HEK293 (cell line): Measurements from ENCODE around the gene FHAD1.

Experiments
- CTCF ChIA-PET: fragments of 350-600 bp; formaldehyde crosslinking; extraction: SDS; loops from one replicate; lab custom pipeline; 2021; ENCODE audit warnings: antibody characterized with exemption; lab: Yijun Ruan, JAX
- POLR2A ChIA-PET: fragments of 300-600 bp; formaldehyde crosslinking; extraction: SDS; loops from one replicate; lab custom pipeline; 2020; ENCODE audit warnings: antibody characterized with exemption, inconsistent platforms; lab: Yijun Ruan, JAX
- H3K27ac ChIP-seq: fragments of 200-500 bp; sonication (Bioruptor generic); 2 replicates; pipeline ENCODE4 v1.5.1; 2014; ENCODE audit warnings: low read depth, low read length, control low read depth, inconsistent platforms; ENCODE audit errors: extremely low read depth
- H3K36me3 ChIP-seq, 2 experiments: fragments of 200-500 bp in 1 of 2; sonication (Bioruptor generic) in 1 of 2; 1 replicate in 1 of 2; 2 replicates in 1 of 2; pipeline ENCODE4 v1.5.1; 2014 to 2017; ENCODE audit warnings: inconsistent platforms in 2 of 2, low read length in 2 of 2; ENCODE audit not compliant: control insufficient read depth in 2 of 2, insufficient read depth in 1 of 2
- H3K4me1 ChIP-seq: fragments of 200-500 bp; sonication (Bioruptor generic); 2 replicates; pipeline ENCODE4 v1.5.1; 2014; ENCODE audit warnings: mild to moderate bottlenecking, low read length, inconsistent platforms; ENCODE audit not compliant: control insufficient read depth, insufficient read depth
- H3K4me3 ChIP-seq: 2 replicates; pipeline ENCODE4 v1.5.1; 2011; ENCODE audit warnings: low read depth, mild to moderate bottlenecking, control low read depth, low read length, moderate library complexity
- H3K9me3 ChIP-seq: fragments of 200-500 bp; sonication (Bioruptor generic); 2 replicates; pipeline ENCODE4 v1.5.1; 2014; ENCODE audit warnings: low read depth, low read length, inconsistent platforms; ENCODE audit not compliant: control insufficient read depth, insufficient read depth
- BCL11A ChIP-seq: fragments of 450-650 bp; formaldehyde crosslinking; IDR thresholded peaks from 2 replicates; pipeline ENCODE4 v1.5.1; 2016; ENCODE audit warnings: low read depth, missing biosample characterization, missing genetic modification characterization
- CTCF ChIP-seq: fragments of 450-650 bp; formaldehyde crosslinking; IDR thresholded peaks from 2 replicates; pipeline ENCODE4 v1.5.1; 2016; ENCODE audit warnings: missing biosample characterization, missing genetic modification characterization
- GLIS2 ChIP-seq: fragments of 450-650 bp; formaldehyde crosslinking; IDR thresholded peaks from 2 replicates; pipeline ENCODE4 v1.5.1; 2016; ENCODE audit warnings: missing biosample characterization, missing genetic modification characterization
- KLF1 ChIP-seq: fragments of 450-650 bp; formaldehyde crosslinking; IDR thresholded peaks from 2 replicates; pipeline ENCODE4 v1.5.1; 2016; ENCODE audit warnings: missing biosample characterization, missing genetic modification characterization
- KLF9 ChIP-seq: fragments of 450-650 bp; formaldehyde crosslinking; IDR thresholded peaks from 2 replicates; pipeline ENCODE4 v1.5.1; 2016; ENCODE audit warnings: missing biosample characterization, missing genetic modification characterization, low read depth
- PRDM2 ChIP-seq: fragments of 450-650 bp; formaldehyde crosslinking; IDR thresholded peaks from 2 replicates; pipeline ENCODE4 v1.5.1; 2016; ENCODE audit warnings: missing biosample characterization, missing genetic modification characterization, borderline replicate concordance
- SP2 ChIP-seq: fragments of 450-650 bp; formaldehyde crosslinking; IDR thresholded peaks from 2 replicates; pipeline ENCODE4 v1.5.1; 2016; ENCODE audit warnings: missing biosample characterization, missing genetic modification characterization
- TCF7L2 ChIP-seq: IDR thresholded peaks from 2 replicates; pipeline ENCODE4 v1.6.1; 2011; ENCODE audit warnings: low read depth, mild to moderate bottlenecking, inconsistent platforms, low read length, moderate library complexity, borderline replicate concordance
- YY2 ChIP-seq: fragments of 450-650 bp; formaldehyde crosslinking; IDR thresholded peaks from 2 replicates; pipeline ENCODE4 v1.5.1; 2016; ENCODE audit warnings: missing biosample characterization, missing genetic modification characterization
- ZBTB1 ChIP-seq: fragments of 450-650 bp; formaldehyde crosslinking; IDR thresholded peaks from 2 replicates; pipeline ENCODE4 v1.5.1; 2016; ENCODE audit warnings: missing biosample characterization, missing genetic modification characterization
- ZNF10 ChIP-seq: fragments of 450-650 bp; formaldehyde crosslinking; IDR thresholded peaks from 2 replicates; pipeline ENCODE4 v1.5.1; 2017; ENCODE audit warnings: missing biosample characterization, missing genetic modification characterization
- ZNF132 ChIP-seq: fragments of 450-650 bp; formaldehyde crosslinking; IDR thresholded peaks from 2 replicates; pipeline ENCODE4 v1.5.1; 2017; ENCODE audit warnings: missing biosample characterization, missing genetic modification characterization, borderline replicate concordance
- ZNF354C ChIP-seq: fragments of 450-650 bp; formaldehyde crosslinking; IDR thresholded peaks from 2 replicates; pipeline ENCODE4 v1.5.1; 2016; ENCODE audit warnings: missing biosample characterization, missing genetic modification characterization, low read depth, borderline replicate concordance
- ZNF530 ChIP-seq: fragments of 450-650 bp; formaldehyde crosslinking; IDR thresholded peaks from 2 replicates; pipeline ENCODE4 v1.5.1; 2016; ENCODE audit warnings: low read depth, missing biosample characterization, missing genetic modification characterization
- ZNF626 ChIP-seq: fragments of 450-650 bp; sonication (Bioruptor Pico); formaldehyde crosslinking; IDR thresholded peaks from 2 replicates; pipeline ENCODE4 v1.5.1; 2018; ENCODE audit warnings: missing biosample characterization, missing genetic modification characterization, inconsistent platforms
- ZNF701 ChIP-seq: fragments of 450-650 bp; formaldehyde crosslinking; IDR thresholded peaks from 2 replicates; pipeline ENCODE4 v1.5.1; 2016; ENCODE audit warnings: missing biosample characterization, missing genetic modification characterization
- ZSCAN4 ChIP-seq: fragments of 450-650 bp; formaldehyde crosslinking; IDR thresholded peaks from 2 replicates; pipeline ENCODE4 v1.5.1; 2017; ENCODE audit warnings: missing biosample characterization, missing genetic modification characterization

The FHAD1 gene

GRCh38 chr1:15339570-15339969 is 92.5 kb downstream of the FHAD1 start (continued):
- TF ChIP-seq GLIS2 (no peak), ZNF10 (tag by site-specific recombination) (no peak), ZNF701 (no peak), BCL11A (no peak), ZNF530 (tag by site-specific recombination) (no peak)

GRCh38 chr1:15341228-15341627 is 94.2 kb downstream of the FHAD1 start:
- CTCF ChIA-PET: interaction anchor here (3.0 kb wide), 1 partner anchor 17 kb away, joined by 13 read pairs; no protein-coding TSS in a partner anchor
- Histone ChIP-seq H3K4me1 (no peaks in the 10 kb centered on the region), H3K4me3 (no peak overlapping the region), H3K9me3 (no peaks in the 10 kb centered on the region), H3K36me3 (no peaks in the 10 kb centered on the region)
- TF ChIP-seq ZNF626 (tag by site-specific recombination) (no peak), KLF1 (tag by site-specific recombination) (no peak), ZSCAN4 (no peak), SP2 (tag by site-specific recombination) (no peak), YY2 (no peak), KLF9 (tag by site-specific recombination) (no peak), ZNF354C (tag by site-specific recombination) (no peak), PRDM2 (tag by site-specific recombination) (no peak), TCF7L2 (no peak), ZNF132 (no peak), CTCF (tag by site-specific recombination) (no peak), ZBTB1 (no peak)
- TF ChIP-seq, all 188 proteins: peak for 0
- no peak overlapping the region for H3K27ac ChIP-seq
- POLR2A ChIA-PET: no interaction called here
